ENCODE measurements around the gene YBX2.
A peak's percentile ranks its signal among the peaks of the same experiment; 100 is the strongest.

DNA sequence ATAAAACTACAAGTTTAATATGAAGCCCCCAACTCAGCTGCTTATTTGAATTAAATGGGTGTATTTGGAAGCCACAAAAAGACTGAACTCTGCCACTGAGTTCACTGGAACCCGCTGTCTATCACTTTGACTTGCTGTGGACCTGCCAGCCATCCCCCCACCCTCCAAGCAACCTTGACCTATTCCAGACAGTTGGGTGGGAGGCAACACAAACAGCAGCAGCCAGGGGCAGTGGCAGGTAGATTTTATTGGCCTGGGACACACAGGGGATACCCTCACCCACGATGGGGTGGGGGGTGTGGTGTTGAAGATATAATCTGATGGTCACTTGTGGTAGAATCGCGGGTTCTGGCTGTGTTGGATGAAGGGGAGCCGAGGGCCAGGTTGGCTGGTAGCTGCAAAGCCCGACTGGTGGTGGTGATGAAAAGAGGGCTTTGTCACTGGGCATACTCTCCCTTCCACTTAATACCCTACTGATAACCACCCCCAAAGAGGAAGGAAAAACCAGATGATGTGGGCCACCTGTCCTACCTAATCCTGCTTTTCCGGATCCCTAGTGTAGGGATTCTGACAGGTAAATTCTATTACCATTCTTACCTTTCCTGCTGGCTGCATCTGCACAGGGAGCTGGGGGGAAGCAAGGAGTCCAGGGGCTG, 18.1 kb upstream of the YBX2 start:
- TF ChIP-seq CTCF (IDR thresholded peaks at IDR 0.05) (no peak), POLR2AphosphoS5 (IDR thresholded peaks at IDR 0.05; ENCODE audit: low read depth, low read length) (peak; percentile 43; the same call in 1 of the 2 replicates), SIN3A (IDR thresholded peaks at IDR 0.05; ENCODE audit: borderline replicate concordance, insufficient read depth, low read depth, low read length) (no peak)

Measured in Panc1 (cell line).